ENCODE data around the gene SMU1. TPM values are rescaled to one million over a fixed set of nuclear protein-coding genes. Genes with fewer than 3 reads are reported as not detected.

Gene SMU1
- total and polyA plus RNA-seq, 2 experiments from 2014 or later, result 15.8 to 25.1 TPM

DNA sequence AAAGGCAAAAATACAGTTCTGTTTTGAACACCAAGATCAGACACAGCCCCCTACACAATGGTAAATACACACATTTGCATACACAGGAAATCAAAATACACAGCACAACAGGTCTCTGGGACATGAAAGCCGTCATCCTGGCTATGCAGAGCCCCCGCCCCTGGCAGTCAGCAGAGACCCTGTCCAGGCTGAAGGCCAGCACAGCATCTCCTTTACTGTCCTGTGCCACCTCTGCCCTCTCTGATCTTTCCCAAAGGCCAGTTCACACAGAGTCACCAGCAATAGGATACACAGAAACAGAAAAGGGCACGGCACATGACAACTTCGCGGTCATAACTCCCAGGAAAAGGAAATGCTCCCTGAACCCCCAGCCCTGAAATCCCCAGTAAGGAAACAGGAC lies 34.2 kb upstream of the SMU1 start:
- Histone ChIP-seq H3K4me2 (no peak overlapping the region), H3K36me3 (replicated peaks; ENCODE audit: insufficient read depth, low read depth) (no peaks in the 10 kb centered on the region), H3K79me2 (no peaks in the 10 kb centered on the region), H3K27me3 (no peaks in the 10 kb centered on the region), H3K4me3 (no peak overlapping the region), H3K9me3 (ENCODE audit: low read depth) (no peaks in the 10 kb centered on the region), H3K4me1 (ENCODE audit: insufficient read depth) (peaks cover 10% of the 10 kb centered on the region), H4K20me1 (ENCODE audit: insufficient read depth, poor library complexity, severe bottlenecking) (no peaks in the 10 kb centered on the region), H3K9me2 (replicated peaks; ENCODE audit: insufficient read depth) (no peaks in the 10 kb centered on the region), H3K27ac (no peak overlapping the region), H2AFZ (no peak overlapping the region)
- DNase-seq (ENCODE audit: low spot score), result no peak
- 87% methylated on average over 5 of the region's 5 CpGs for WGBS (ENCODE audit: low lambda C conversion rate, missing lambda C conversion rate)
- TF ChIP-seq EZH2phosphoT487 (IDR thresholded peaks at IDR 0.05; ENCODE audit: low read depth, severe bottlenecking, unreplicated experiment), result no peak
- TF ChIP-seq, protein P1, sequence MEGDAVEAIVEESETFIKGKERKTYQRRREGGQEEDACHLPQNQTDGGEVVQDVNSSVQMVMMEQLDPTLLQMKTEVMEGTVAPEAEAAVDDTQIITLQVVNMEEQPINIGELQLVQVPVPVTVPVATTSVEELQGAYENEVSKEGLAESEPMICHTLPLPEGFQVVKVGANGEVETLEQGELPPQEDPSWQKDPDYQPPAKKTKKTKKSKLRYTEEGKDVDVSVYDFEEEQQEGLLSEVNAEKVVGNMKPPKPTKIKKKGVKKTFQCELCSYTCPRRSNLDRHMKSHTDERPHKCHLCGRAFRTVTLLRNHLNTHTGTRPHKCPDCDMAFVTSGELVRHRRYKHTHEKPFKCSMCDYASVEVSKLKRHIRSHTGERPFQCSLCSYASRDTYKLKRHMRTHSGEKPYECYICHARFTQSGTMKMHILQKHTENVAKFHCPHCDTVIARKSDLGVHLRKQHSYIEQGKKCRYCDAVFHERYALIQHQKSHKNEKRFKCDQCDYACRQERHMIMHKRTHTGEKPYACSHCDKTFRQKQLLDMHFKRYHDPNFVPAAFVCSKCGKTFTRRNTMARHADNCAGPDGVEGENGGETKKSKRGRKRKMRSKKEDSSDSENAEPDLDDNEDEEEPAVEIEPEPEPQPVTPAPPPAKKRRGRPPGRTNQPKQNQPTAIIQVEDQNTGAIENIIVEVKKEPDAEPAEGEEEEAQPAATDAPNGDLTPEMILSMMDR (IDR thresholded peaks at IDR 0.05; ENCODE audit: poor library complexity), result no peak
- TF ChIP-seq EZH2 (IDR thresholded peaks at IDR 0.05; ENCODE audit: borderline replicate concordance), result no peak

DNA sequence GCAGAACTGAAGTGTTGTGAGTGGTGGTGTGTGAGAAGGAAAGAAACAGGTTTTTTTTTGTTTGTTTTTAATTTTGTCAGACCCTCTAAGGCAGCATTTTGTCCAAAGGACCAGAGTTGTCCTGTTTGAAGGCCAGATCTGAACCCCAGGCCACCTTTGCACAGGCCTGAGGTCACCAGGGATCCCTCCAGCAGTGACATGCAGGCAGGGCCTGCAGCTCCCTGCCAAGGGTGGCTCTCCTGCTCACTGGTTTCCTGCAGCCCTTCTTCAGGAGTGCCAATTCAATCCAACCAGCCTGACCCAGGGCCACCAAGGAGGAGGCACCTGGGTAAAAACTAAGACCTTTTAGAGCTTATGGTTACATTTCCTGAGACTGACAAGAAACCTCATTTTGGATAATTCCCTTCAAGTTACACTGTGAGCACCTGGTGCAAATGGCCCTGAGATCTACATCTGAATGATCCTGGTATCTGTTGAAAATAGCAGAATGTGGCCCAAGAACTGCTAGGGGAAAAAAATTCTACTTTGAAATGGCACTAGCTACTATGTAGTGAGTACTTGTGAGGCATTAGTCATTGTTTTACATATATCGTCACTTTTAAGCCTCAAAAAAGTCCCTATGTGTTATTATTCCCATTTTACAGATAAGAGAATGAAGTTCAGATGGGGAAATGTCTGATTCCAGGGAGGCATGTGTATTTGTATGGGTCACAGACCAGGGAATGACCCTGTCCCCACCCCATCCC lies 33.5 kb upstream of the SMU1 start:
- Histone ChIP-seq H3K9me2 (replicated peaks; ENCODE audit: insufficient read depth) (no peaks in the 10 kb centered on the region), H3K9me3 (ENCODE audit: low read depth) (no peaks in the 10 kb centered on the region), H3K4me3 (no peak overlapping the region), H4K20me1 (ENCODE audit: insufficient read depth, poor library complexity, severe bottlenecking) (no peaks in the 10 kb centered on the region), H2AFZ (no peak overlapping the region), H3K79me2 (no peaks in the 10 kb centered on the region), H3K36me3 (replicated peaks; ENCODE audit: insufficient read depth, low read depth) (no peaks in the 10 kb centered on the region), H3K4me1 (ENCODE audit: insufficient read depth) (peaks cover 10% of the 10 kb centered on the region), H3K27me3 (no peaks in the 10 kb centered on the region), H3K4me2 (no peak overlapping the region), H3K27ac (no peak overlapping the region)
- TF ChIP-seq EZH2phosphoT487 (IDR thresholded peaks at IDR 0.05; ENCODE audit: low read depth, severe bottlenecking, unreplicated experiment) (no peak), EZH2 (IDR thresholded peaks at IDR 0.05; ENCODE audit: borderline replicate concordance) (no peak)
- TF ChIP-seq, protein P1 (IDR thresholded peaks at IDR 0.05; ENCODE audit: poor library complexity), result no peak
- WGBS (ENCODE audit: low lambda C conversion rate, missing lambda C conversion rate), result 93% methylated on average over 1 of the region's 1 CpG
- peak; percentile 3 for DNase-seq (ENCODE audit: low spot score)

DNA sequence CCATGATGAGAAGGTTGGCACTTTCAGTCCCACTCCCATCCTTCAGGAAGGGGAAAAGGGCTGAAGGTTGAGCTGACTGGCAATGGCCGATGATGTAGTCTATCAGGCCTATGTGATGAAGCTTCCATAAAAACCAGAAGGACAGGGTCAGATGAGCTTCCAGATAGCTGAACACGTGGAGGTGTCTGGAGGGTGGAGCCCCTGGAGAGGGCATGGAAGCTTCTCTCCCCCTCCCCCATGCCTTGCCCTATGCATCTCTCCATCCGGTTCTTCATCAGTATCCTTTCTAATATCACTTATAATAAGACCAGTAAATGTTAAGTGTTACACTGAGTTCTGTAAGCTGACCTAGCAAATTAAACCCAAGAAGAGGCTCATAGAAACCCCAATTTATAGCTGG lies 32.6 kb upstream of the SMU1 start:
- Histone ChIP-seq H3K4me1 (ENCODE audit: insufficient read depth) (peaks cover 10% of the 10 kb centered on the region), H4K20me1 (ENCODE audit: insufficient read depth, poor library complexity, severe bottlenecking) (no peaks in the 10 kb centered on the region), H3K4me3 (no peak overlapping the region), H3K9me3 (ENCODE audit: low read depth) (no peaks in the 10 kb centered on the region), H3K79me2 (no peaks in the 10 kb centered on the region), H2AFZ (no peak overlapping the region), H3K27me3 (no peaks in the 10 kb centered on the region), H3K4me2 (no peak overlapping the region), H3K36me3 (replicated peaks; ENCODE audit: insufficient read depth, low read depth) (no peaks in the 10 kb centered on the region), H3K27ac (no peak overlapping the region), H3K9me2 (replicated peaks; ENCODE audit: insufficient read depth) (no peaks in the 10 kb centered on the region)
- DNase-seq (ENCODE audit: low spot score), result peak; percentile 5
- WGBS (ENCODE audit: low lambda C conversion rate, missing lambda C conversion rate), result 81% methylated on average over 3 of the region's 3 CpGs
- TF ChIP-seq, protein P1 (IDR thresholded peaks at IDR 0.05; ENCODE audit: poor library complexity), result no peak
- no peak for TF ChIP-seq EZH2 (IDR thresholded peaks at IDR 0.05; ENCODE audit: borderline replicate concordance)
- no peak for TF ChIP-seq EZH2phosphoT487 (IDR thresholded peaks at IDR 0.05; ENCODE audit: low read depth, severe bottlenecking, unreplicated experiment)

All from hepatocyte (in vitro differentiated cells).